Activated CD4-positive, alpha-beta T cell treated with anti-CD3 and anti-CD28 coated beads, Interleukin-2, amount 10 ng/mL, durations not matched to agents 24 days and 14 days (primary cell): ENCODE measurements around the gene FARP1. TPM values are rescaled to one million over a fixed set of nuclear protein-coding genes. Genes with fewer than 3 reads are reported as not detected.

ENCODE experiments used
- DNase-seq: peaks from one replicate; pipeline ENCODE4 v3.0.0; 2022
- H3K27ac Mint-ChIP-seq: one replicate; pipeline ENCODE4 v1.8.0; 2022; ENCODE audit warnings: mild to moderate bottlenecking, mixed read lengths
- H3K27me3 Mint-ChIP-seq: one replicate; pipeline ENCODE4 v1.8.0; 2022; ENCODE audit warnings: mixed read lengths
- H3K36me3 Mint-ChIP-seq: one replicate; pipeline ENCODE4 v1.8.0; 2022; ENCODE audit warnings: low read depth, mild to moderate bottlenecking, mixed read lengths
- H3K4me1 Mint-ChIP-seq: one replicate; pipeline ENCODE4 v1.8.0; 2021; ENCODE audit warnings: mixed read lengths
- H3K4me3 Mint-ChIP-seq: one replicate; pipeline ENCODE4 v1.8.0; 2022; ENCODE audit warnings: mild to moderate bottlenecking, moderate library complexity, mixed read lengths
- H3K9me3 Mint-ChIP-seq: one replicate; pipeline ENCODE4 v1.8.0; 2021; ENCODE audit warnings: mixed read lengths
- intact Hi-C: fragments of 100-400 bp; cut with micrococcal nuclease; formaldehyde crosslinking; loops from one replicate; pipeline ENCODE4 v1.15.1; 2023
- total RNA-seq: library from RNA; stranded (reverse); gene quantifications from 2 replicates; pipeline ENCODE4 v1.2.3, GENCODE V29; 2022

Gene FARP1
- total RNA-seq, 1 donor from 2014 or later, result 0.37 TPM

DNA sequence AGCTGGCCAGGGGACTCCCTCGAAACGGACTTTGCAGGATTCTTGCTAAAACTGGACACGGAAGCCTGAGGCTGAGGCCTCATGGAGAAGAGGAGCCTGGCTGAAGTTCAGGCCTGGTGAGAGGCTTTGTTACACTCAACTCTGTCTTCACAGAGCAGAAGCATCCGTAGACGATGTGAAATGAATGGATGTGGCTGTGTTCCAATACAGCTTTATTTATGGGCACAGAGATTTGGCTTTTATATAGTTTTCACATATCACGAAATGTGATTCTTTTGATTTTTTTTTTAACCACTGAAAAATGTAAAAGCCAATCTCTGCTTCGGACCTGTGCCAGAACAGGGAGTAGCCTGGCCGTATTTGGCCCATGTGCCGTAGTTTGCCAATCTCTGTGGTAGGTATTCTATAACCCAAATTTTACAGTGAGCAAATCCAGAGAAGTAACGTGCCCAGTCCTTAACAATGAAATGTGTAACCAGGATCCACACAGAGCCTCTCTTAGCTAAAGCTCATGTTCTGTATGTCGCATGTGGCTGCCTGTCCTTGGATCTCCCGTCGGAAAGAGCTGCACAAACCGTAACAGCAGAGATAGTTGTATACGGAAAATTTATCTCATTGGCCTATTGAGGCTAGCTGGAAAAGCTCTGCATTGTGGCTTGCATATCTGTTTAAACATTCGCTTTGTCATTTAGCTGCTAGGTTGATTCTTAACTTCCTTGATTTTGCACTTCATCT is 205.7 kb downstream of the FARP1 start:
- H3K27me3 Mint-ChIP-seq, result peaks cover 1% of the 10 kb centered on the region
- no peak for DNase-seq
- H3K4me3 Mint-ChIP-seq, result no peak overlapping the region
- no peak overlapping the region for H3K27ac Mint-ChIP-seq
- no peaks in the 10 kb centered on the region for H3K36me3 Mint-ChIP-seq
- intact Hi-C loops, result no loop called here
- H3K9me3 Mint-ChIP-seq, result no peaks in the 10 kb centered on the region
- no peaks in the 10 kb centered on the region for H3K4me1 Mint-ChIP-seq

DNA sequence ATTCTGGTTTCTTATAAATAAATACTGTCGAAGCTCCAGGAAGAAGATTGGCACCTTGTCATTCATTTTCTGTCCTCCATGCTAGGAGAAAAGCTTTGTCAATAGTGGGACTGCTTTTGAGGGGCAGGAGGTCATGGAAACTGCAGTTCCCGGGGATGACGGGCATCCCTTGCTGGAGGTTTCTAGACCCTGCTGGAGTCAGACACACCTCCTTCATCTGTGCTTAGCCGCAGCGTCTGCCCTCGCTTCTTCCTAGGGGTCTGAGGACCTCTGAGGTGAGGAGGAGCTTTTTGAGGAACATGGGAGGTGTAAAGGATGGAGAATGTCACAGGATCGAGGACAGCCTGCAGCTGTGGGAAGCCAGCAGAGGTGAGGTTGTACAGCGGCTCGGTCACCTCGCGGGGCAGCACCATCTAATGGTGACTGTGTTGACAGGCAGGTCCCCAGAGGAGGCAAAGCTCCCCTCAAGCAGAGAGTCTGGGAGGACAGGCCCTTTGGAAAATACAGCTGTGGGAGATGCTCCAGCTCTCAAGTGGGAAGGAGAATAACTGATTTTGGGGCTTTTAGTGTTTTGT is 206.9 kb downstream of the FARP1 start:
- intact Hi-C loops, result no loop called here
- Mint-ChIP-seq H3K27me3 (peaks cover 1% of the 10 kb centered on the region), H3K4me3 (no peak overlapping the region), H3K27ac (no peak overlapping the region), H3K9me3 (no peaks in the 10 kb centered on the region), H3K36me3 (no peaks in the 10 kb centered on the region), H3K4me1 (no peaks in the 10 kb centered on the region)
- no peak for DNase-seq

DNA sequence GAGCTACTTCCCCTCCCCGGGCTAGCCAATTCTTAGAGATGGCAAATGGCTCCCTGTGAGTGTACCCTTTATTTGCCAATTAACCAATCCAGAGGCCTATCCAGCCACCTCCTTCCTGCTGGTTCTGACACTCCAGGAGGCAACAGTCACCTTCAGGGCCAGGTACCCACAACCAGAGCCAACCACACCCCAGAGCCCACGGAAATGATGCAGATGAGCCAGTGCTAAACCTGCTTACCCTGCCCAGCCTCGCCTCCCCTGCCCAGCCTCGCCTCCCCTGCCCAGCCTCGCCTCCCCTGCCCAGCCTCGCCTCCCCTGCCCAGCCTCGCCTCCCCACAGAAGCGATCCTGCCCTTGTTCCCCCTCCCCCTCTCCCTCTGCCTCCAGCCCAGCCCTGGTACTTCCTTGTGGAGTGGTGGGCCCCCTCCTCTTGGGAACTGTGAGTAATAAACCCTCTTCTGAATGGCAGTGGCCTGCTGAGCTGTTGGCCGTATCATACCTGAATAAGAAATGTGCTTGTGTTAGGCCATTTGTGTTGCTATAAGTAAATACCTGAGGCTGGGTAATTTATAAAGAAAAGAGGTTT is 207.9 kb downstream of the FARP1 start:
- Mint-ChIP-seq H3K27me3 (peaks cover 1% of the 10 kb centered on the region), H3K27ac (no peak overlapping the region), H3K4me3 (no peak overlapping the region), H3K36me3 (no peaks in the 10 kb centered on the region), H3K4me1 (no peaks in the 10 kb centered on the region), H3K9me3 (no peaks in the 10 kb centered on the region)
- DNase-seq, result no peak
- intact Hi-C loops, result no loop called here

DNA sequence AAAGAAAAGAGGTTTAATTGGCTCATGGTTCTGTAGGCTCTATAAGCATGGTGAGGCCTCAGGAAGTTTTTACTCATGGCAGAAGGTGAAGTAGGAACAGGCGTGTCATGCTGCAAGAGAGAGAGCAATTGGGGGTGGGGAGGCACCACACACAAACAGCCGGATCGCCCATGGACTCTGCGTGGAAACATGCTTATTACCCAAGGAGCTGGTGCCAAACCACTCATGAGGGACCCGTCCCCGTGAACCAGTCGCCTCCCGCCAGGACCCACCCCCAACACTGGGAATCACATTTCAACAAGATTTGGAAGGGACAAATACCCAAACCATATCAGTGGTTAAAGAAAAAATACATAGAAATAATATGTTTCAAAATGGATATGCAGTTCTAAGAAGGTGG is 208.7 kb downstream of the FARP1 start:
- Mint-ChIP-seq H3K27me3 (peaks cover 1% of the 10 kb centered on the region), H3K4me3 (no peak overlapping the region), H3K36me3 (no peaks in the 10 kb centered on the region), H3K4me1 (no peaks in the 10 kb centered on the region), H3K9me3 (no peaks in the 10 kb centered on the region), H3K27ac (no peak overlapping the region)
- no peak for DNase-seq
- intact Hi-C loops, result no loop called here

DNA sequence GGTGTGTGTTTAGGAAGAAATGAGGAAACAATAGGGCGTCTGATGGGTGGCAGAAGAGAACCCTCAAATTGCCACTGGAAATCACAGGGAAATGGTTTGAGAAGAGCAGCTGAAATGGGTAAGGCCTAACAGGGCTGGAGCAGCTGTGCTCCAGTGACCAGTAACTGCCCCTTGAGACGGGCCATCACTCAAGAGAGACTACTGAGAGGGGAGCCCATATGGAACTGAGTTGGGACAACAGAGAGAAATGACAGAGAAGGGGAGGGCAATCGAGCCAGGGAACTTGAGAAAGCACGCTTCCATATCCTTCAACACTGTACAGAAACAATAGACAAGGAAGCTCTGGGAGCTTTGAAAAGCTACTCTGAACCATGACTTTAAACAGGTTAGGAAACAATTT is 209.3 kb downstream of the FARP1 start:
- DNase-seq, result no peak
- Mint-ChIP-seq H3K4me3 (no peak overlapping the region), H3K36me3 (no peaks in the 10 kb centered on the region), H3K9me3 (no peaks in the 10 kb centered on the region), H3K27me3 (peaks cover 2% of the 10 kb centered on the region), H3K4me1 (no peaks in the 10 kb centered on the region), H3K27ac (no peak overlapping the region)
- intact Hi-C loops, result no loop called here

DNA sequence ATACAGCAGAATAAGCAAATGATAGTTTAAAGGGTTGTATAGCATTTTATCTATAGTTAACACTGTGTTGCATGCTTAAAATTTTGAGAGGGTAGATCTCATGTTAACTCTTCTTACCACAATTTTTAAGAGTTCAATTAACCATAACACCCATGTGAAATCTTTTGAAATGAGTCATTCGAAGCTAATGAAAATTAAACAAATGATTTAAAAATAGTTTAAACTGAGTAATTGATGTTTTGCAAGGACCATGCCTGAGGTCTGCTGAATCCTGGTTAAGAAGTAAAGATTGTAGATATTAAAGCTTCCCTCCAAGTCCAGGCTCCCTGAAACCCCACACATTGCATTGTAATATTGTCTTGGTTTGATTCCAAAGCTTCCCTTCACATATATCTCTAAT is 210.9 kb downstream of the FARP1 start:
- no peak for DNase-seq
- Mint-ChIP-seq H3K27me3 (peaks cover 2% of the 10 kb centered on the region), H3K9me3 (no peaks in the 10 kb centered on the region), H3K27ac (no peak overlapping the region), H3K36me3 (no peaks in the 10 kb centered on the region), H3K4me3 (no peak overlapping the region), H3K4me1 (no peaks in the 10 kb centered on the region)
- intact Hi-C loops, result no loop called here

DNA sequence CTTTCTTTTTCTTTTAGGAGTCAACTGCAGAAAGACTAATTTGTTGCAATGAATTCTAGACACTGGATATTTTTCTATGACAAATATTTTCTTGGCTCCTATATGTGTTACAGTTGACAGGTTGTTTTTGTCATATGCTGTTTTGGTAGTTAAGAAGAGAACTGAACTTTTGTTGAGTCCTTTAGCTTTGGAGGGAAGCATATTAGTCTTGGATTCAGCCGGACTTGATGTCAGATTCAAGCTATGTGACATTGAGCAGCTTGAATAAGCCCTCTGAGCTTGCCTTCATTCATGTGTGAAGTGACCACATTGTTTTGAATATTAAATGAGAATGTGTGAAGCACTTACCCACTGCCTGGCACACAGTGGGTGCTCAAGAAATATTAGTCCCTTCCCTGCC is 216.0 kb downstream of the FARP1 start:
- intact Hi-C loops, result no loop called here
- Mint-ChIP-seq H3K9me3 (no peaks in the 10 kb centered on the region), H3K27ac (no peak overlapping the region), H3K36me3 (no peaks in the 10 kb centered on the region), H3K4me3 (no peak overlapping the region), H3K4me1 (no peaks in the 10 kb centered on the region), H3K27me3 (peaks cover 2% of the 10 kb centered on the region)
- DNase-seq, result no peak

DNA sequence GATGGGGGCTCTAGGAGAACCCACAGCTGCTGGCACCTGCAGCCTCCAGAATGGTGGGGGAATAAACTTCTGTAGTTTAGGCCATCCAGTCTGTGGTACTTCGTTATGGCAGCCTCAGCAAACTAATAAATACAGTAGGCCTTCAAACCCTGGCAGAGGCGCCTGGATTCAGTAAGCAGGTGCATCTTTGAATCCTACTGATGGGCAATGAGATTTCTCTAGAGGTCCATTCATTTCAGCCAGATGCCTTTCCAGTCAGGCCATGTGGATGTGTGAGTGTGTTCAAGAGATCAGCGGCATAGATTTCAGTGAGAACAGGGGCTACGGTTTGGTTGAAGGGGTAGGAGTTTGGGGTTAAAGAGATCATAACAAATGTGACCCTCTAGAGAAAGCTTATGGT is 217.7 kb downstream of the FARP1 start:
- no peak overlapping the region for H3K4me3 Mint-ChIP-seq

DNA sequence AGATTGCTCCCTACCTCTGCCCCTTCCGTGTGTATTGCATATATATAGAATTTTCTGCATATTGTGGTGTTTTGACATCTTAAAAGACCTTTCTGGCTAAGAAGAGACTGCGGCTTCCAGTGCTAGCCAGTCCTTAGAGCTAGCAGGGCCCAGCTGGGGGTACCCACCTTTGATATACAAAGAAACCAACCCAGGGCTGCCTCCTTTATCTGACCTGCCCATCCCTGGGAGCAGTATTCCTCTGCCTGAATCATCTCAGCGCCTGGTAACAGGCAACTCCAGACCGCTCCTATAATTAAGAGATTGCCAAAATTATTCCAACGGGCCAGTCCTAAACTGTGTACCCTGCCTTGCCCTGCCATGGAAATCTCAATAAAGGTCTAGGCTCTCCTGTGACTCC is 220.4 kb downstream of the FARP1 start:
- intact Hi-C loops, result no loop called here
- no peaks in the 10 kb centered on the region for H3K4me1 Mint-ChIP-seq
- no peak for DNase-seq
- no peaks in the 10 kb centered on the region for H3K36me3 Mint-ChIP-seq
- no peaks in the 10 kb centered on the region for H3K9me3 Mint-ChIP-seq
- H3K27ac Mint-ChIP-seq, result no peak overlapping the region
- no peaks in the 10 kb centered on the region for H3K27me3 Mint-ChIP-seq
- H3K4me3 Mint-ChIP-seq, result no peak overlapping the region

More for the DNA sequence above, 217.7 kb downstream of the FARP1 start:
- H3K9me3 Mint-ChIP-seq, result no peaks in the 10 kb centered on the region
- no peak overlapping the region for H3K27ac Mint-ChIP-seq
- no peaks in the 10 kb centered on the region for H3K4me1 Mint-ChIP-seq
- DNase-seq, result no peak
- H3K27me3 Mint-ChIP-seq, result peaks cover 2% of the 10 kb centered on the region
- H3K36me3 Mint-ChIP-seq, result no peaks in the 10 kb centered on the region
- intact Hi-C loops, result no loop called here

DNA sequence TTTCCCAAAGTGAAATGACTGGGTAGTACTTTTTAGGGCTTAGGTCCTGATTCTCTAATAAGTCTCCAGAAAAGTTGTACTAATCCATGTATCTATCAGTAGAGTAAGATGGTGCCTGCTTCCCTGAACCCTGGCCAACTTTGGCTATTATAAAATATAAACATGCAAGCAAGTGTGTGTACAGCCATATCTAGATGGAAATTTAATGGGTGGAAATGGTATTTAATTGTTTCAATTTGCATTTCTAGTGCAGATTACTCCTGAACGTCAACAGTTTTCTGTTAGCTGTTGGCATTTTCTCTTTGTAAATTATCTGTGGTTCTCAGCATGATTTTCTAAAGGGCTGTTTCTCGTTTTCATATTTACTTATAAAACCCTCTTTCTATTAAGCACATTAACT is 221.3 kb downstream of the FARP1 start:
- Mint-ChIP-seq H3K27me3 (no peaks in the 10 kb centered on the region), H3K36me3 (no peaks in the 10 kb centered on the region), H3K27ac (no peak overlapping the region), H3K9me3 (no peaks in the 10 kb centered on the region), H3K4me3 (no peak overlapping the region), H3K4me1 (no peaks in the 10 kb centered on the region)
- intact Hi-C loops, result no loop called here
- DNase-seq, result no peak

DNA sequence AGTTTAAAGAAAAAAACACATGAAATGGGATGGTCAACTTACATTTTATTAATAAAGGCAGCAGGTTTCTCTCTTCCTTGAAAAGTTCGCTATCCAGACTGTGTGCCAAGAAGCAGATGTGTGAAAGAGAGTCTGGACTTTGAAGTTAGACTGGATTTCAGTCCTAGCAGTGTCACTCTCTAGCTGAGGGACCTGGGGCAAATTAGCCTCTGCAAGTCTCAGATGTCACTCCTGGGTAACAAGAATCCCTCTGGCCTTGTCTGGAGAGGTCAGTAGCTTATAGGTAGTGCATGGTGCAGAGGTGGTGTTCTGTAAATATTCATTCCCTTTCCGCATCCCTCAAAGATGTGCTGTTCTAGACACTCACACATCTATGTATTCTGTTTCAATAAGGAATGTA is 221.8 kb downstream of the FARP1 start:
- Mint-ChIP-seq H3K4me3 (no peak overlapping the region), H3K36me3 (no peaks in the 10 kb centered on the region), H3K27ac (no peak overlapping the region), H3K9me3 (peaks cover 1% of the 10 kb centered on the region), H3K27me3 (no peaks in the 10 kb centered on the region), H3K4me1 (no peaks in the 10 kb centered on the region)
- DNase-seq, result no peak
- intact Hi-C loops, result no loop called here

DNA sequence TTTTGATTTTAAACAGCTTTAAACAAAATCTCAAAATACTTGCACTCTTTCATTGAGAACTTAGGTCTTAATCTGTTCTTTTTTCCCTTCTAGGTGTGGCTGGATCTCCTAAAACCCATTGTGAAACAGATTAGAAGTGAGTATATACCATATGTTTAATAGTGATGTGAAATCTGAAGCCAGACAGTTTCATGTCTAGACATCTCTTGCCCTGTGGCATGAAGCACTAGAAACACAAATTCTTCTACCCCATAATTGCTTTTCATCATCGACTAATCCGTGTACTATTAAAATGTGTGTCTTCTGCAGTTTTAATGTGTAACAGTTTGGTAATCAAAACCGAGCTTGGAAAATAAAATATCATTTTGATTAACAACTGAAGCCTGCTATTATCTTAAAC is 222.4 kb downstream of the FARP1 start:
- peaks cover 4% of the 10 kb centered on the region for H3K9me3 Mint-ChIP-seq
- H3K4me3 Mint-ChIP-seq, result no peak overlapping the region
- H3K27me3 Mint-ChIP-seq, result no peaks in the 10 kb centered on the region
- H3K27ac Mint-ChIP-seq, result no peak overlapping the region
- intact Hi-C loops, result no loop called here
- H3K4me1 Mint-ChIP-seq, result no peaks in the 10 kb centered on the region
- H3K36me3 Mint-ChIP-seq, result no peaks in the 10 kb centered on the region
- no peak for DNase-seq

DNA sequence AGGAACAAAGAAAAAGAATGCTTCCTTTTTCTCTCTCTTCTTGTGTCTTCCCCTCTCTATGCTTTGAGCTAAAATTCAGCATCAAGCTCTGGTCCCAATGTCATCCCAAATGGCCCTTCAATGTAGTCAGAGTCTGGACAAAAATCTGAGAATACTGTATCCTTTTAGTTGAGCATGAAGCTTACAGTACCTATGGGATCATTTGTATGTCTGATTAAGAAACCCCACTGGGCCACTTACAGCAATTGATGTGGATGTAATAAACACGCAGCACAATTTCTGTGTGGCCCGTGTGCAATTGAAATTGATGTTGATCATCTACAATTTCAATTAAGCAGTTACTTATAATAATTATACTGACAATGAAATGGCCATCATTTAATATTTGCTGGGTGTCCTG is 223.1 kb downstream of the FARP1 start:
- Mint-ChIP-seq H3K36me3 (no peaks in the 10 kb centered on the region), H3K4me3 (no peak overlapping the region), H3K9me3 (peaks cover 4% of the 10 kb centered on the region), H3K4me1 (no peaks in the 10 kb centered on the region), H3K27ac (no peak overlapping the region), H3K27me3 (no peaks in the 10 kb centered on the region)
- intact Hi-C loops, result no loop called here
- no peak for DNase-seq

DNA sequence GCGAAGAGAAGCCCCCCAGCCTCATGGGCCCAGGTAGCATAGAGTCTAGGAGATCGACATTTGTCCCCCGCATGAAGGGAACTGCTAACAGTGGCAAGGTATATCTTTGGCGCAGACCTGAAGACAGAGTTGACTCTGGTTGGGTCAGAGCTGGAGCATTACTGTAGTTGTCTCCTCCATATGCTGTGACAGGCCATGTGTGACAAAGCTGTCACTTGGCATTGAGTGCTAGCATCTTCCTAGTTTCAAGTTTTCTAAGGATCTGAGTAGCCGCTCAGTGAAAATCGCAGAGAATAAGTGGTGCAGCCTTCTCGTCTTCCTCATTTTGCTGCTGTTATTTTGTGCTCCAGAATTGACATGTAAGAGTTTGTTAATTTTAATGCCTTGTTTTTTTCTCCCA is 223.5 kb downstream of the FARP1 start:
- H3K27ac Mint-ChIP-seq, result no peak overlapping the region
- H3K27me3 Mint-ChIP-seq, result no peaks in the 10 kb centered on the region
- H3K4me1 Mint-ChIP-seq, result no peaks in the 10 kb centered on the region
- no peak for DNase-seq
- peaks cover 4% of the 10 kb centered on the region for H3K9me3 Mint-ChIP-seq
- intact Hi-C loops, result no loop called here
- no peak overlapping the region for H3K4me3 Mint-ChIP-seq
- no peaks in the 10 kb centered on the region for H3K36me3 Mint-ChIP-seq

DNA sequence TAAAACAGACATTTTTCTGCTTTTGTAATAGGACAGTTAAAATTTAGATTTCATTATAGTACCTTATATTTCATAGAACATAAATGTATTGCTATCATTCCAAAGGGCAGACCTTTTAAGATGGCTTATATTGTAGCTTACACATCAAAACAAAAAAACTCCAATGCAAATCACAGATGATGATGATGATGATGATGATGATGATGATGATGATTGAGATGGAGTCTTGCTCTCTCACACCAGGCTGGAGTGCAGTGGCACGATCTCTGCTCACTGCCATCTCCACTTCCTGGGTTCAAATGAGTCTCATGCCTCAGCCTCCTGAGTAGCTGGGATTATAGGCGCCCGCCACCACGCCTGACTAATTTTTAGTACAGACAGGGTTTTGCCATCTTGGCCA is 224.1 kb downstream of the FARP1 start:
- Mint-ChIP-seq H3K36me3 (no peaks in the 10 kb centered on the region), H3K9me3 (peaks cover 4% of the 10 kb centered on the region), H3K27ac (no peak overlapping the region), H3K27me3 (no peaks in the 10 kb centered on the region), H3K4me1 (no peaks in the 10 kb centered on the region), H3K4me3 (no peak overlapping the region)
- intact Hi-C loops, result no loop called here
- no peak for DNase-seq
